ENCODE measurements around the gene DDX19B. TPM values are rescaled to one million over a fixed set of nuclear protein-coding genes. Genes with fewer than 3 reads are reported as not detected.
"Not testable (repeated sequence)": the region's sequence is repeated elsewhere in the genome, so short reads cannot be mapped to it uniquely, and the experiment has no call there.

DDX19B gene
- total RNA-seq: 10 to 100 TPM; 27.3 to 28.2 TPM
- long read RNA-seq, transcript DDX19B-201 (12 exons, 3,386 nt): major isoform, 30 of 42 reads
- long read RNA-seq, partial matches to known transcripts: 5 of 42 reads
- long read RNA-seq, other reads (novel, unspliced or antisense): 5 of 42 reads

GRCh38 chr16:70298988-70299938, at the start of gene DDX19B:
DDX19B (plus strand) TSS chr16:70299186; CDS start chr16:70299298, 112 bp downstream.
- DNase-seq: peak; percentile 78 to 90
- intact Hi-C loops (cut with DNase I, micrococcal nuclease): no loop called here
- ATAC-seq: peak; percentile 93

- intact Hi-C loops (cut with DNase I, micrococcal nuclease); DNase-seq; ATAC-seq: not testable (repeated sequence)
These were observed 49.3 kb upstream of the DDX19B start for GRCh38 chr16:70249697-70250096.

- ATAC-seq (peak; percentile 75), DNase-seq (peak; percentile 38 to 65)
These were observed 48.0 kb upstream of the DDX19B start for GRCh38 chr16:70250748-70251628.

GRCh38 chr16:70251629-70252354, 47.2 kb upstream of the DDX19B start, which contains the start of gene EXOSC6:
EXOSC6 (minus strand) TSS chr16:70251940; CDS start chr16:70251900, 40 bp downstream.
- peak; percentile 91 for ATAC-seq
- intact Hi-C loops (cut with DNase I, micrococcal nuclease): no loop called here
- peak; percentile 91 to 94 for DNase-seq

More at GRCh38 chr16:70250748-70251628, 48.0 kb upstream of the DDX19B start:
- intact Hi-C loops (cut with DNase I, micrococcal nuclease): no loop called here

GRCh38 chr16:70252355-70252988, 46.5 kb upstream of the DDX19B start:
- ATAC-seq (no peak), DNase-seq (no peak)
- intact Hi-C loops (cut with DNase I, micrococcal nuclease): no loop called here

- DNase-seq: peak in 1 of 2 donors; percentile 44
- intact Hi-C loops (cut with DNase I, micrococcal nuclease): no loop called here
- no peak for ATAC-seq
These were observed 45.5 kb upstream of the DDX19B start for GRCh38 chr16:70253291-70254106.

- ATAC-seq (no peak), DNase-seq (no peak)
- intact Hi-C loops (cut with DNase I, micrococcal nuclease): no loop called here
These were observed 44.6 kb upstream of the DDX19B start for GRCh38 chr16:70254180-70254964.

GRCh38 chr16:70254965-70255286, 44.1 kb upstream of the DDX19B start:
- no peak for ATAC-seq
- no peak for DNase-seq
- intact Hi-C loops (cut with DNase I, micrococcal nuclease): no loop called here

- ATAC-seq (no peak), DNase-seq (no peak)
- intact Hi-C loops (cut with DNase I, micrococcal nuclease): no loop called here
These were observed 43.4 kb upstream of the DDX19B start for GRCh38 chr16:70255574-70255973.

- DNase-seq: no peak
- ATAC-seq: no peak
- intact Hi-C loops (cut with DNase I, micrococcal nuclease): no loop called here
These were observed 41.6 kb upstream of the DDX19B start for GRCh38 chr16:70257391-70257790.

- intact Hi-C loops (cut with DNase I, micrococcal nuclease): no loop called here
- ATAC-seq: no peak
- no peak for DNase-seq
These were observed 40.9 kb upstream of the DDX19B start for GRCh38 chr16:70258065-70258464.

GRCh38 chr16:70258946-70259345, 40.0 kb upstream of the DDX19B start:
- intact Hi-C loops (cut with DNase I, micrococcal nuclease): no loop called here
- no peak for ATAC-seq
- DNase-seq: no peak

GRCh38 chr16:70259903-70260302, 39.1 kb upstream of the DDX19B start:
- intact Hi-C loops (cut with DNase I, micrococcal nuclease); DNase-seq: not testable (repeated sequence)
- ATAC-seq: peak; percentile 67

- ATAC-seq (peak; percentile 79), DNase-seq (peak in 1 of 2 donors; percentile 24)
- intact Hi-C loops (cut with DNase I, micrococcal nuclease): no loop called here
These were observed 31.5 kb upstream of the DDX19B start for GRCh38 chr16:70267516-70267915.

GRCh38 chr16:70267922-70268321, 31.1 kb upstream of the DDX19B start:
- ATAC-seq: peak; percentile 17
- intact Hi-C loops (cut with DNase I, micrococcal nuclease); DNase-seq: not testable (repeated sequence)

- no peak for DNase-seq
- intact Hi-C loops (cut with DNase I, micrococcal nuclease): no loop called here
- ATAC-seq: no peak
These were observed 29.5 kb upstream of the DDX19B start for GRCh38 chr16:70269471-70269870.

- ATAC-seq (no peak), DNase-seq (no peak)
- intact Hi-C loops (cut with DNase I, micrococcal nuclease): no loop called here
These were observed 28.8 kb upstream of the DDX19B start for GRCh38 chr16:70270176-70270575.

All from left colon (tissue), 2 donors.